Subcutaneous adipose tissue (tissue), 4 donors: ENCODE measurements around the gene ZNF12. TPM values are rescaled to one million over a fixed set of nuclear protein-coding genes. Genes with fewer than 3 reads are reported as not detected.
"Not testable (repeated sequence)": the region's sequence is repeated elsewhere in the genome, so short reads cannot be mapped to it uniquely, and the experiment has no call there.

Source experiments
- total RNA-seq, 4 donors: library from RNA; depleted of rRNA; stranded (reverse); fragments of >200 nt; gene quantifications; one replicate each; pipeline ENCODE4 v1.1.0, GENCODE V29; 2016
- TF ChIP-seq, protein P1 (sequence below): fragments of 450-650 bp; IDR thresholded peaks from one replicate; pipeline ENCODE4 v1.5.1; 2016; ENCODE audit warnings: low read depth, mild to moderate bottlenecking, control low read depth, antibody characterized with exemption, moderate library complexity

The ZNF12 gene
- 10 to 100 TPM; 17.3 to 27.2 (median 19.9) TPM for total RNA-seq

DNA sequence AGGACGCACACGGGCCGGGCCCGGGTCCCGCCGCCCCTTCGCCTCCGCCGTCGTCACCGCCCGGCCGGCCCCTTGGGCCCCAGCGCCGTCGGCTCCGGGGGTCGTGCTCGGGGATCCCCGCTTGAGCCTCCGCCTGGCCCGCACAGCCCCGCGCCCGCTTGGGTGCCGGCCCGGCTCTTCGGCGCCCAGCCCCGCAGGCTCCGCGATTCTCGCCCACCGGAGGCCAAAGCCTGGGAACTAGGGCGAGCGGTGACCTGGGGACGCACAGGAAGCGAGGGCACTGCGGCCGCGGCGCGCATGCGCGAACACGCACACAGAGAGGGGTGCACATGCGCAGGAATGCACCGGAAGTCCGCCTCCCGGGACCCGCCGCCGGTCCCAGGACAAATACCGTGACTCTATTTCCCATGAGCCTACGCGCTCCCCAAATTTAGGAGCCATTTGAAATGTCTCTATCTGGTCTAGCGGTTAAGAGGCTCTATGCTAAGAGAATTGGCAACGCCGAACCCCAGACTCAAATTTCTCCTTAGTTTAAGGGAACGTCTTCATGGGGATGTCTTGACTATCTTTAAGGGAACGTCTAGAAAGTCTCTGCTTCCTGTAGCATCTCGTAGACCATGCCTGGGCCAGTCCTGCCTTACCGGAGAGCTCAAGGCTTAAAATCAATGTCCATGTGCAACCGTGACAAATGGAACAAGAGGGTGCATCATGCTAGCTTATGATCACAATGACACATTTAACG lies at the start of gene ZNF12:
Gene ZNF12 (minus strand): TSS at position 282 of the 742 bp plus-strand sequence. CDS start 1,774 bp downstream, outside the sequence.
- TF ChIP-seq, protein P1, sequence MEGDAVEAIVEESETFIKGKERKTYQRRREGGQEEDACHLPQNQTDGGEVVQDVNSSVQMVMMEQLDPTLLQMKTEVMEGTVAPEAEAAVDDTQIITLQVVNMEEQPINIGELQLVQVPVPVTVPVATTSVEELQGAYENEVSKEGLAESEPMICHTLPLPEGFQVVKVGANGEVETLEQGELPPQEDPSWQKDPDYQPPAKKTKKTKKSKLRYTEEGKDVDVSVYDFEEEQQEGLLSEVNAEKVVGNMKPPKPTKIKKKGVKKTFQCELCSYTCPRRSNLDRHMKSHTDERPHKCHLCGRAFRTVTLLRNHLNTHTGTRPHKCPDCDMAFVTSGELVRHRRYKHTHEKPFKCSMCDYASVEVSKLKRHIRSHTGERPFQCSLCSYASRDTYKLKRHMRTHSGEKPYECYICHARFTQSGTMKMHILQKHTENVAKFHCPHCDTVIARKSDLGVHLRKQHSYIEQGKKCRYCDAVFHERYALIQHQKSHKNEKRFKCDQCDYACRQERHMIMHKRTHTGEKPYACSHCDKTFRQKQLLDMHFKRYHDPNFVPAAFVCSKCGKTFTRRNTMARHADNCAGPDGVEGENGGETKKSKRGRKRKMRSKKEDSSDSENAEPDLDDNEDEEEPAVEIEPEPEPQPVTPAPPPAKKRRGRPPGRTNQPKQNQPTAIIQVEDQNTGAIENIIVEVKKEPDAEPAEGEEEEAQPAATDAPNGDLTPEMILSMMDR, result no peak

DNA sequence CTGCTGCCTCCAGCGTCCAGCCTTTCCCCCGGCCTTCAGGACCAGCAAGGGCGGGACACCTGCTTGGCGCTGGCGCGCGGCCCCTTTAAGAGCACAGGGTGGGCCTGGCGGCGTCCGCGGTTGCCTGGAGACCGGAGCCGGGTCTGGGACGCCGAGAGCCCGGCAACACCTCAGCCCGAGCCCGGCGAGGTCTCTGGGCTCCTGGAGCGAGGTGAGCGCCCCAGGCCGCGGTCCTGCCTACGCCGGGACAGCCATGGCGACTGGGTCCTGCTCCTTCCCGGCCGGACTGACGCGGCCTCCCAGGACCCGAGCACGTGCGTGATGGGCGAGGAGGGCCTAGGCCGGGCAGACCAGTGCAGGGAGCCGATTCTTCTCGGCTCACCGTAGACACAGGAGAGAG lies 47.2 kb upstream of the ZNF12 start, which contains the start of gene RSPH10B2:
Gene RSPH10B2 (plus strand): TSS at position 140 of the 400 bp plus-strand sequence. CDS start 3,575 bp downstream, outside the sequence.
- TF ChIP-seq, protein P1, result not testable (repeated sequence)

DNA sequence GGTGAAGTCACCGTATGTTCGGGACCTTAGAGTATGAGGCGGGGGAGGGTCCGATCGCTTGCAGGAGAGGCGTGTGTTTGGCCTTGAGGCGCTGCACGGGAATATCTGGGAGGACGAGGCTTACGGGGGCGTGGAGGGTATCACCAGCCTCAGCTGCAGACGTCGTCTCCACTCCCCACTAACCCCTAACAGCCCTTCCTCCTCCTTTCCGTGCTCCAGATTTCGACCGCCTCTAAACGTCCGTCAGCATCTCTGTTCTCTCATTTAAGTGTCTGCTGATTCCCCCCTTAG lies 23.5 kb upstream of the ZNF12 start:
- TF ChIP-seq, protein P1, result no peak

DNA sequence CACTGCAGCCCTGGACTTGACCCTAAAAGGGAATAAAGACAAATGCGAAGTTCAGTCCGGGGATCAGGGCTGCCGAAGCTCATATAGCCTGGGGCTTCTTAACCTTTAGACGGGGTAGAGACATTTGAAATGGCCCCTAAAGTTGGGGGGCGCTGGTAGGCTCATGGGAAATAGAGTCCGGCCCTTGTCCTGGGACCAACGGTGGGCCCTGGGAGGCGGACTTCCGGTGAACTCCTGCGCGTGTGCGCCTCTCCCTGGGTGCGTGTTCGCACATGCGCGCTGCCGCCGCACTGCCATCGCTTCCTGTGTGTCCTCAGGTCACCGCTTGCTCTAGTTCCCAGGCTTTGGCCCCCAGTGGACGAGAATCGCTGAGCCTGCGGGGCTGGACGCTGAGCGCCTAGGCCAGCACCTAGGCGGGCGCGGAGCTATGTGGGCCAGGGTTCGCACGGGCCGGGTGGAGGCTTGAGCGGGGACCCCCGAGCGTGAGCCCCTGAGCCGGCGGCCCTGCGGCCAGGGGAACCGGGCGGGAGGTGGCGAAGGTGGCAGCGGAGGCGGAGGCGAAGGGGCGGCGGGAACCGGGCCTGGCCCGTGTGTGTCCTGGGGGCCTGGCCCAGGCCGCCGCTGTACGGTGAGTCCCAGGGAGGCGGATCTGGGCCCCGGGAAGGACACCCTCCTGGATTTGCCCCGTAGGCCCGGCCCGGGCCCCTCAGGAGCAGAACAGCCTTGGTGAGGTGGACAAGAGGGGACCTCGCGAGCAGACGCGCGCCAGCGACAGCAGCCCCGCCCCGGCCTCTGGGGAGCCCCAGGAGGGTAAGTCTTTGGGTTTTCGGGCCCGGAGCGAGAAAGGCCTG lies 23.0 kb upstream of the ZNF12 start:
- TF ChIP-seq, protein P1, result no peak

DNA sequence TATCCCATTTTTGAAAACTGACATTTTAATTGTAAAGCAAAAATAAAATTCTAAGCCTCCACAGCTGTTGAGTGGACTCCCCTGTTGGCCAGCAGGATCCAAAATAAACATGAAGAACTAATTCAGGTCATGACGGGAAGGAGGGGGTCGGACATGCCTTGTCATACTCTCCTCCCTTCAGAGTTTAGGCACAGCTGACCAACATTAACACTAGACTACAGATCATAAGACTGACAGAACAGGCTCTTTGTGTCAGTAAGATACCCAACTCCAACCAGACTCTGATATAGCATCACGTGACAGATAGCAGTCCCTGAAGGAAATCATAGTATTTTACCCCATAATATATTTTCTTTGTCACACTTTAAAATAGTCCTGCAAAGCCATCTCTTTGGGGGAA lies 20.9 kb upstream of the ZNF12 start:
- TF ChIP-seq, protein P1, result no peak

DNA sequence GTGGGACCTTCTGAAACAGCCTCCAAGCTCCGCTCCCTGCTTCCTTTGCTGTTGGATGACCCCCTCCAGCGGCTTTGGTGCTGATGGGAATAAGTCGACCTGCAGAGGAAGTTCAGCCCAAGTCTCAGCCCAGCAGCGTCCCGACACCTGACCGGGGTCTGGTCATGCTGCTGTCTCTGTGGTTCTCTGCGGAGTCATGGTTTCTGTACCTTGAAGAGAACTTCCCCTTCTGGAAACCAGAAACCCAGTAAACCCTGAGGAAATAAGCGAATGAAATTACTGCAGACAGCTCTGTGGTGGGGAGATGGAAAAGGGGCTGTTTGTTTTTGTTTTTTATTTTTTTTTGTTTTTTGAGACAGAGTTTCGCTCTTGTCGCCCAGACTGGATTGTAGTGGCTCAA lies 18.3 kb upstream of the ZNF12 start:
- TF ChIP-seq, protein P1, result no peak

DNA sequence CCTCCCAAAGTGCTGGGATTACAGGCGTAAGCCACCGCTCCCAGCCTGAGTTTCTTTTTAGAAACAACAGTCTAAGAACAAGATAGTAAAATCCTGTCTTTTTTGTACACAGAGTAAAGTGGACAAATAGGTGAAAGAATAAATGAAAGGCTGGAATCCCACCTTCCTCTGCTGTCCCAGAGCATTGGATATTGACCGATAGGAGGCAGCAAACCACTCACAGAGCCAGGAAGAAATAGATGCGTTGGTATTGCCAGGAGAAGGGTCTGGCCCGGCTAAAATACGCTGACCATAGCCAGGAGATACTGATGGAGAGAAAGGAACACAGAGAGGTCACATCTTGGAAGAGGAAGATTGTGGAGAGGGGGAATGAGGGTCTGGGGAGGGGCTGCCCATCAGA lies 11.4 kb upstream of the ZNF12 start:
- TF ChIP-seq, protein P1, result no peak
